Activated CD4-positive, alpha-beta T cell treated with anti-CD3 and anti-CD28 coated beads for 1 hour (primary cell): ENCODE results near the gene DOK7.
"Not testable (repeated sequence)": the region's sequence is repeated elsewhere in the genome, so short reads cannot be mapped to it uniquely, and the experiment has no call there.

Experiments used
- DNase-seq: peaks from one replicate; pipeline ENCODE4 v3.0.0-alpha.2; 2020

Gene DOK7

GRCh38 chr4:3444351-3445110 is 18.6 kb upstream of the DOK7 start:
- no peak for DNase-seq

GRCh38 chr4:3445111-3445820 is 17.8 kb upstream of the DOK7 start:
- no peak for DNase-seq

GRCh38 chr4:3445829-3446545 is 17.1 kb upstream of the DOK7 start:
- DNase-seq, result no peak

- no peak for DNase-seq
These were observed 16.3 kb upstream of the DOK7 start for GRCh38 chr4:3446631-3447320.

- no peak for DNase-seq
These were observed 15.4 kb upstream of the DOK7 start for GRCh38 chr4:3447431-3448395.

GRCh38 chr4:3449047-3449573 is 14.0 kb upstream of the DOK7 start:
- no peak for DNase-seq

- no peak for DNase-seq
These were observed 13.3 kb upstream of the DOK7 start for GRCh38 chr4:3449574-3450534.

GRCh38 chr4:3450643-3451042 is 12.5 kb upstream of the DOK7 start:
- no peak for DNase-seq

GRCh38 chr4:3451956-3452355 is 11.2 kb upstream of the DOK7 start:
- no peak for DNase-seq

- no peak for DNase-seq
These were observed 10.7 kb upstream of the DOK7 start for GRCh38 chr4:3452376-3452775.

- DNase-seq, result not testable (repeated sequence)
These were observed 7.5 kb upstream of the DOK7 start for GRCh38 chr4:3455596-3455995.

GRCh38 chr4:3458371-3458770 is 4.7 kb upstream of the DOK7 start:
- DNase-seq, result no peak

- DNase-seq, result not testable (repeated sequence)
These were observed 4.0 kb upstream of the DOK7 start for GRCh38 chr4:3459156-3459555.

GRCh38 chr4:3460926-3461325 is 2.2 kb upstream of the DOK7 start:
- DNase-seq, result no peak

GRCh38 chr4:3461515-3462291 is 1.4 kb upstream of the DOK7 start:
- no peak for DNase-seq

GRCh38 chr4:3462321-3462789 is 751 bp upstream of the DOK7 start:
- no peak for DNase-seq

- DNase-seq, result no peak
These were observed 646 bp downstream of the DOK7 start for GRCh38 chr4:3463556-3464348.

GRCh38 chr4:3464349-3464905 is 1.3 kb downstream of the DOK7 start:
- DNase-seq, result no peak
